22Rv1 (cell line): ENCODE measurements around the gene GALNT16.

ENCODE experiments used
- H3K27ac ChIP-seq: fragments of 450-650 bp; 2 replicates; pipeline ENCODE4 v1.5.1; 2017
- CTCF ChIP-seq: fragments of 450-650 bp; IDR thresholded peaks from 2 replicates; pipeline ENCODE4 v1.5.1; 2017; ENCODE audit warnings: mild to moderate bottlenecking
- ZFX ChIP-seq: fragments of 450-650 bp; IDR thresholded peaks from 2 replicates; pipeline ENCODE4 v1.6.1; 2017; ENCODE audit warnings: antibody characterized with exemption, borderline replicate concordance

Gene GALNT16

GRCh38 chr14:69324341-69324931 is 64.5 kb downstream of the GALNT16 start:
- H3K27ac ChIP-seq: no peak overlapping the region
- no peak for TF ChIP-seq CTCF
- TF ChIP-seq ZFX: no peak

- TF ChIP-seq ZFX (no peak), CTCF (no peak)
- no peak overlapping the region for H3K27ac ChIP-seq
These were observed 65.1 kb downstream of the GALNT16 start for GRCh38 chr14:69325086-69325485.

- H3K27ac ChIP-seq: no peak overlapping the region
- peak; percentile 19 for TF ChIP-seq CTCF
- TF ChIP-seq ZFX: no peak
These were observed 65.8 kb downstream of the GALNT16 start for GRCh38 chr14:69325646-69326265.

- no peak overlapping the region for H3K27ac ChIP-seq
- TF ChIP-seq ZFX (no peak), CTCF (no peak)
These were observed 66.7 kb downstream of the GALNT16 start for GRCh38 chr14:69326611-69327010.

- H3K27ac ChIP-seq: no peak overlapping the region
- TF ChIP-seq CTCF: no peak
- TF ChIP-seq ZFX: no peak
These were observed 67.5 kb downstream of the GALNT16 start for GRCh38 chr14:69327507-69327906.

- H3K27ac ChIP-seq: no peak overlapping the region
- TF ChIP-seq ZFX: no peak
- no peak for TF ChIP-seq CTCF
These were observed 68.4 kb downstream of the GALNT16 start for GRCh38 chr14:69328317-69328716.

GRCh38 chr14:69328765-69329164 is 68.8 kb downstream of the GALNT16 start:
- TF ChIP-seq ZFX: no peak

GRCh38 chr14:69331206-69331605 is 71.2 kb downstream of the GALNT16 start:
- no peak for TF ChIP-seq ZFX
- TF ChIP-seq CTCF: no peak
- H3K27ac ChIP-seq: no peak overlapping the region

More at GRCh38 chr14:69328765-69329164, 68.8 kb downstream of the GALNT16 start:
- no peak overlapping the region for H3K27ac ChIP-seq
